Gastroesophageal sphincter (tissue), 4 donors: ENCODE measurements around the gene PPP1R14B. TPM values are rescaled to one million over a fixed set of nuclear protein-coding genes. Genes with fewer than 3 reads are reported as not detected.

Experiments
- ATAC-seq: fragments of 150-250 bp; one replicate; pipeline ENCODE4 v1.9.1; 2016; ENCODE audit warnings: mild to moderate bottlenecking, moderate library complexity
- H3K27ac ChIP-seq, 4 donors: fragments of 200-600 bp; sonication (generic) in 3 of 4; 1 replicate in 3 of 4; 2 replicates in 1 of 4; pipeline ENCODE4 v1.5.1; 2016 to 2019
- H3K27me3 ChIP-seq: fragments of 200-600 bp; sonication (generic); one replicate; pipeline ENCODE4 v1.5.1; 2019
- H3K36me3 ChIP-seq, 2 donors: fragments of 200-600 bp; sonication (generic); one replicate each; pipeline ENCODE4 v1.5.1; 2019; ENCODE audit warnings: control low read depth in 1 of 2
- H3K4me1 ChIP-seq, 3 donors: fragments of 200-600 bp; sonication (generic); 1 replicate in 2 of 3; 2 replicates in 1 of 3; pipeline ENCODE4 v1.5.1; 2016 to 2019; ENCODE audit warnings: control low read depth in 2 of 3
- H3K4me3 ChIP-seq, 2 donors: fragments of 200-600 bp; sonication (generic); one replicate each; pipeline ENCODE4 v1.5.1; 2019; ENCODE audit warnings: mild to moderate bottlenecking in 1 of 2, moderate library complexity in 1 of 2
- H3K9me3 ChIP-seq, 3 donors: fragments of 200-600 bp; sonication (generic); one replicate each; pipeline ENCODE4 v1.5.1; 2017 to 2019; ENCODE audit warnings: control low read depth in 2 of 3
- EP300 ChIP-seq: sonication (generic); formaldehyde crosslinking; IDR thresholded peaks from one replicate; pipeline ENCODE4 v1.6.1; 2017; ENCODE audit warnings: antibody characterized with exemption, mild to moderate bottlenecking
- POLR2A ChIP-seq, 2 donors: fragments of 450-650 bp; IDR thresholded peaks; one replicate each; pipeline ENCODE4 v1.6.1; 2017; ENCODE audit warnings: antibody characterized with exemption in 2 of 2, mild to moderate bottlenecking in 2 of 2, moderate library complexity in 1 of 2
- POLR2AphosphoS5 ChIP-seq: sonication (generic); formaldehyde crosslinking; IDR thresholded peaks from one replicate; pipeline ENCODE4 v1.6.1; 2017; ENCODE audit warnings: antibody characterized with exemption
- WGBS, 2 donors: methylation state at CpG; one replicate each; pipeline ENCODE4 v1.1.5; 2018; ENCODE audit warnings: low coverage in 1 of 2; 5-methylcytosine and 5-hydroxymethylcytosine counted together
- total RNA-seq, 4 donors: library from RNA; depleted of rRNA; stranded (reverse); fragments of >200 nt; gene quantifications; one replicate each; pipeline ENCODE4 v1.1.0, GENCODE V29; 2016
- TF ChIP-seq, protein P1 (sequence below), 4 experiments: fragments of 200-600 bp in 2 of 4; fragments of 450-650 bp in 2 of 4; sonication (generic) in 1 of 4; IDR thresholded peaks; one replicate each; pipeline ENCODE4 v1.5.1; 2017 to 2019; ENCODE audit warnings: antibody characterized with exemption in 4 of 4, mild to moderate bottlenecking in 2 of 4, moderate library complexity in 2 of 4

The PPP1R14B gene
- total RNA-seq, 4 donors from 2014 or later: 37.2 to 123 (median 70.9) TPM

DNA sequence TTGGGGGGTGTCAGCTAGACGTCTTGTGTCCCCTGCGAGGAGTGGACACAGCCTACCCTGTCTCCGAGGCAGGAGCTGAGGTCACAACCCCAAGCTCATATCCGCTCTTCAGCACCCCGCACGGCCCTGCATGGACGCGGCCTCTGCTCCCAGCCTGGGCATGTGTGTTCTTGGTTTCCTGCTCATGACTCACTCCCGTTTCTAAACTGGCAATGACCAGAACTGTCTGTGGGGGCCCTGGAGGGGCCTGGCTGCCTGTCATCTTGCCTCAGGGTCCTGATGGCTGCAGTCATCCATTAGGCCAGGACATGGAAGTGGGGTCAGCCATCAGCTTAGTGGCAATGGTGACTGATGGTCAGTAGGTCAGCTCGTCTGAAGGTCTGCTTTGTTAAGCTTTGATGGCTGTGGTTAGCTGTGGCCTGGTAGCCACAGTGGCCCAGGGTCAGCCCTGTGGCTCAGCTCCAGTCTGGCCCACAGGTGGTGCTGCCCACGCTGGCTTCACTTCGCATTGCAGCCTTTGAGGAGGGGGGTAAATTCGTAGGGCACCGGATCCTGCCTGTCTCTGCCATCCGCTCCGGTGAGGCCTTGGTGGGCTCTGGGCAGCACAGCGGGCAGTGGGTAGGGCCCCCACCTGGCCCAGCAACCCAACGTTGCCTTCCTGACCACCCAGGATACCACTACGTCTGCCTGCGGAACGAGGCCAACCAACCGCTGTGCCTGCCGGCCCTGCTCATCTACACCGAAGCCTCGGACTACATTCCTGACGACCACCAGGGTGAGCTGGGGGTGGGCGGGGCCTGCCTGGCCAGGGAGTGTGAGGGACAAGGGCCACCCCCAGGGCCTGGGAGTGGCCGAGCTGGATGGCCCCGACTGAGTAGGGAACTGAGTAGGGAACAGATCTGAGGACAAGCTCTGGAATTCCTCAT lies 16.5 kb upstream of the PPP1R14B start:
- Histone ChIP-seq H3K36me3 (peaks cover 0 to 89% of the 10 kb centered on the region in 2 donors), H3K4me1 (peaks cover 0 to 13% (median 7%) of the 10 kb centered on the region in 3 donors), H3K27me3 (no peaks in the 10 kb centered on the region), H3K27ac (no peak overlapping the region), H3K9me3 (no peaks in the 10 kb centered on the region), H3K4me3 (no peak overlapping the region)
- no peak for ATAC-seq
- TF ChIP-seq POLR2A (IDR thresholded peaks at IDR 0.05): no peak
- no peak for TF ChIP-seq EP300
- TF ChIP-seq, protein P1, sequence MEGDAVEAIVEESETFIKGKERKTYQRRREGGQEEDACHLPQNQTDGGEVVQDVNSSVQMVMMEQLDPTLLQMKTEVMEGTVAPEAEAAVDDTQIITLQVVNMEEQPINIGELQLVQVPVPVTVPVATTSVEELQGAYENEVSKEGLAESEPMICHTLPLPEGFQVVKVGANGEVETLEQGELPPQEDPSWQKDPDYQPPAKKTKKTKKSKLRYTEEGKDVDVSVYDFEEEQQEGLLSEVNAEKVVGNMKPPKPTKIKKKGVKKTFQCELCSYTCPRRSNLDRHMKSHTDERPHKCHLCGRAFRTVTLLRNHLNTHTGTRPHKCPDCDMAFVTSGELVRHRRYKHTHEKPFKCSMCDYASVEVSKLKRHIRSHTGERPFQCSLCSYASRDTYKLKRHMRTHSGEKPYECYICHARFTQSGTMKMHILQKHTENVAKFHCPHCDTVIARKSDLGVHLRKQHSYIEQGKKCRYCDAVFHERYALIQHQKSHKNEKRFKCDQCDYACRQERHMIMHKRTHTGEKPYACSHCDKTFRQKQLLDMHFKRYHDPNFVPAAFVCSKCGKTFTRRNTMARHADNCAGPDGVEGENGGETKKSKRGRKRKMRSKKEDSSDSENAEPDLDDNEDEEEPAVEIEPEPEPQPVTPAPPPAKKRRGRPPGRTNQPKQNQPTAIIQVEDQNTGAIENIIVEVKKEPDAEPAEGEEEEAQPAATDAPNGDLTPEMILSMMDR (IDR thresholded peaks at IDR 0.05): no peak
- no peak for TF ChIP-seq POLR2AphosphoS5
- 62% methylated on average over 8 of the region's 29 CpGs; no CpG with 5 or more reads in 1 of the 2 donors for WGBS, 2 donors

DNA sequence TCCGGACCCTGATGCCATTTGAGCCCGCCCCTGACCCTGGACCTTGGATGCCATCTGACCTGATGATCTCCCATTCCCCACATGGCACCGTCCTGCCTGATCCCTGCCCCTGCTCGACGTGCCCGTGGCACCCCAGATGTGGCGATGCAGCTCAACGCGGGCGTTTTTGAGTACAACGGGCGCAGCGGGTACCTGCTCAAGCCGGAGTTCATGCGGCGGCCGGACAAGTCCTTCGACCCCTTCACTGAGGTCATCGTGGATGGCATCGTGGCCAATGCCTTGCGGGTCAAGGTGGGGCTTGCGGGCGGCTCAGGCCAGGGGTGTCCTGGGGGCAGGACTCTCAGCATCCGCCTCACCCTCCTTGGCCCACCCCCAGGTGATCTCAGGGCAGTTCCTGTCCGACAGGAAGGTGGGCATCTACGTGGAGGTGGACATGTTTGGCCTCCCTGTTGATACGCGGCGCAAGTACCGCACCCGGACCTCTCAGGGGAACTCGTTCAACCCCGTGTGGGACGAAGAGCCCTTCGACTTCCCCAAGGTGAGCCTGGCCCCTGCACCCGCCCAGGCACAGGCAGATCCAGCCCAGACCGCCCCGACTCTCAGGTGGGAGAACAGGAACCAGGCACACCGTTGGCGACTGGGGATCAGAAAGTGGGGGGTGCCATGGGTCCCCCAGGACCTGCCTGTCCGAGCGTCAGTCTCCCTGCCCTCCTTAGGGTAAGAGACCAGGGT lies 15.7 kb upstream of the PPP1R14B start:
- H3K4me1 ChIP-seq: peaks cover 0 to 5% (median 0%) of the 10 kb centered on the region in 3 donors
- no peak overlapping the region for H3K27ac ChIP-seq
- WGBS, 2 donors: 100% methylated on average over 2 of the region's 42 CpGs; no CpG with 5 or more reads in 1 of the 2 donors
- no peak for TF ChIP-seq POLR2A (IDR thresholded peaks at IDR 0.05)
- no peak for TF ChIP-seq EP300
- TF ChIP-seq, protein P1 (IDR thresholded peaks at IDR 0.05): no peak
- no peak for TF ChIP-seq POLR2AphosphoS5
- H3K9me3 ChIP-seq: no peaks in the 10 kb centered on the region
- no peak for ATAC-seq
- no peak overlapping the region for H3K4me3 ChIP-seq
- H3K36me3 ChIP-seq: peaks cover 0 to 97% of the 10 kb centered on the region in 2 donors
- H3K27me3 ChIP-seq: no peaks in the 10 kb centered on the region

DNA sequence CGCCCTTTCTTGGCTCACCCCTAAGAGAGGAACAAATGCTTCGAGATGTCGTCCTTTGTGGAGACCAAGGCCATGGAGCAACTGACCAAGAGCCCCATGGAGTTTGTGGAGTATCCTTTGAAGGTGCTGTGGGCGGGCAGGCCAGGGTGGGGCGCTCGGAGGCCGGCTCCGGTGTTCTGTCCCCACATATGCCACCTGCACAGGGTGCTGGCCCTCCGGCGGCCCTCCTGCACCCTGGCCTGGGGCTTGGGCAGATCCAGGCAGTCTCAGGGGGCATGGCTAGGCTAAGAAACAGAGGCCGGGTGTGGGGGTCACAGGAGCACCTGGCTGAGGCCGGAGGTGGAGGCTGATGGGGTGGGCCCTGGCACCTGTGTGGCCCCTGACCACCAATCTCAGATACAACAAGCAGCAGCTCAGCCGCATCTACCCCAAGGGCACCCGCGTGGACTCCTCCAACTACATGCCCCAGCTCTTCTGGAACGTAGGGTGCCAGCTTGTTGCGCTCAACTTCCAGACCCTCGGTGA lies 14.9 kb upstream of the PPP1R14B start:
- no peak overlapping the region for H3K27ac ChIP-seq
- no peak for ATAC-seq
- TF ChIP-seq POLR2AphosphoS5: no peak
- TF ChIP-seq EP300: no peak
- TF ChIP-seq POLR2A (IDR thresholded peaks at IDR 0.05): no peak
- TF ChIP-seq, protein P1 (IDR thresholded peaks at IDR 0.05): no peak
- peaks cover 0 to 98% of the 10 kb centered on the region in 2 donors for H3K36me3 ChIP-seq
- no peaks in the 10 kb centered on the region for H3K4me1 ChIP-seq
- WGBS, 2 donors: 76% methylated on average over 5 of the region's 18 CpGs; no CpG with 5 or more reads in 1 of the 2 donors
- no peaks in the 10 kb centered on the region for H3K9me3 ChIP-seq
- no peak overlapping the region for H3K4me3 ChIP-seq
- H3K27me3 ChIP-seq: no peaks in the 10 kb centered on the region

DNA sequence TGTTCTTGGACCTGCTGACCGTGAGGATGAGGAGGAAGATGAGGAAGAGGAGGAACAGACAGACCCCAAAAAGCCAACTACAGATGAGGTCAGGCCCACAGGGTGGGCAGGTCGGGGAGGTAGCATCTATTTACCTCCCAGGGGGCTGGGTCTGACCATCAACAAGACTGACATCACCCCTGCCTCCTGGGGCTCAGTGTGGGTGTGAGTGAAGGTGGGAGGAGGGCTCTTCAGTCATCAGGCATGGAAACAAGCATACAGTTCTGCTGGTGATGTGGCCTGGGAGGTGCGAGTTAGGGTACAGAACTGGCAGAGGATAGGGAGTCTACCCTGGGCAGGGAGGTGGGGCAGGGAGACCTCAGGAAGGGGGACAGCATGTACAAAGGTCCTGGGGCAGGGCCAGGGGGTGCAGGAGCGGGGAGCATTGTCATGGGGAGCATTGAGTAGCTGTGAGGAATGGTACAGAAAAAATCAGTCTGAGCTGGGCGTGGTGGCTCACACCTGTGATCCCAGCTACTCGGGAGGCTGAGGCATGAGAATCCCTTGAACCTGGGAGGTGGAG lies 13.5 kb upstream of the PPP1R14B start:
- TF ChIP-seq POLR2A (IDR thresholded peaks at IDR 0.05): no peak
- no peak for TF ChIP-seq POLR2AphosphoS5
- no peak for TF ChIP-seq EP300
- TF ChIP-seq, protein P1 (IDR thresholded peaks at IDR 0.05): no peak
- WGBS, 2 donors: 97 to 100% methylated on average over 3 to 4 of the region's 6 CpGs
- H3K27ac ChIP-seq: no peak overlapping the region
- H3K27me3 ChIP-seq: no peaks in the 10 kb centered on the region
- H3K4me1 ChIP-seq: no peaks in the 10 kb centered on the region
- H3K4me3 ChIP-seq: no peak overlapping the region
- no peaks in the 10 kb centered on the region for H3K9me3 ChIP-seq
- H3K36me3 ChIP-seq: peaks cover 0 to 98% of the 10 kb centered on the region in 2 donors
- no peak for ATAC-seq
